IMR-90 (cell line): ENCODE data around the gene TBX15.

ENCODE experiments used
- BHLHE40 ChIP-seq: fragments of 150-350 bp; IDR thresholded peaks from 2 replicates; pipeline ENCODE4 v1.6.1; 2016; ENCODE audit warnings: mild to moderate bottlenecking, low read depth, low read length
- CTCF ChIP-seq: conservative IDR thresholded peaks from 2 replicates; pipeline ENCODE4 v1.5.1; 2012; ENCODE audit warnings: mild to moderate bottlenecking, low read depth, low read length, improper control_type of control experiment
- ELK1 ChIP-seq: fragments of 150-350 bp; IDR thresholded peaks from 2 replicates; pipeline ENCODE4 v1.6.1; 2016; ENCODE audit warnings: low read depth, mild to moderate bottlenecking, low read length, moderate library complexity, borderline replicate concordance
- FOS ChIP-seq: fragments of 150-350 bp; IDR thresholded peaks from 2 replicates; pipeline ENCODE4 v1.6.1; 2016; ENCODE audit warnings: low read depth, low read length
- MAFK ChIP-seq: IDR thresholded peaks from 2 replicates; pipeline ENCODE4 v1.6.1; 2012; ENCODE audit warnings: low read depth, low read length, improper control_type of control experiment
- MAZ ChIP-seq: IDR thresholded peaks from 2 replicates; pipeline ENCODE4 v1.6.1; 2012; ENCODE audit warnings: low read depth, mild to moderate bottlenecking, low read length, improper control_type of control experiment, moderate library complexity, borderline replicate concordance
- POLR2A ChIP-seq: IDR thresholded peaks from 2 replicates; pipeline ENCODE4 v1.6.1; 2012; ENCODE audit warnings: mild to moderate bottlenecking, low read depth, low read length
- RAD21 ChIP-seq: IDR thresholded peaks from 2 replicates; pipeline ENCODE4 v1.6.1; 2012; ENCODE audit warnings: low read length, improper control_type of control experiment
- RFX5 ChIP-seq: IDR thresholded peaks from 2 replicates; pipeline ENCODE4 v1.8.0; 2012; ENCODE audit warnings: low read depth, mild to moderate bottlenecking, low read length, moderate library complexity

GRCh38 chr1:118878661-118879060 is 109.5 kb downstream of the TBX15 start:
- TF ChIP-seq CTCF = no peak
- no peak for TF ChIP-seq ELK1
- no peak for TF ChIP-seq MAZ
- TF ChIP-seq BHLHE40 = no peak
- TF ChIP-seq POLR2A = no peak
- TF ChIP-seq MAFK = no peak
- TF ChIP-seq RAD21 = no peak
- TF ChIP-seq FOS = no peak
- no peak for TF ChIP-seq RFX5
